Measurements from ENCODE around the gene ADAM8. TPM values are rescaled to one million over a fixed set of nuclear protein-coding genes. Genes with fewer than 3 reads are reported as not detected.

The ADAM8 gene
- total RNA-seq, 2 donors from 2014 or later, result 3.7 to 5.5 TPM

DNA sequence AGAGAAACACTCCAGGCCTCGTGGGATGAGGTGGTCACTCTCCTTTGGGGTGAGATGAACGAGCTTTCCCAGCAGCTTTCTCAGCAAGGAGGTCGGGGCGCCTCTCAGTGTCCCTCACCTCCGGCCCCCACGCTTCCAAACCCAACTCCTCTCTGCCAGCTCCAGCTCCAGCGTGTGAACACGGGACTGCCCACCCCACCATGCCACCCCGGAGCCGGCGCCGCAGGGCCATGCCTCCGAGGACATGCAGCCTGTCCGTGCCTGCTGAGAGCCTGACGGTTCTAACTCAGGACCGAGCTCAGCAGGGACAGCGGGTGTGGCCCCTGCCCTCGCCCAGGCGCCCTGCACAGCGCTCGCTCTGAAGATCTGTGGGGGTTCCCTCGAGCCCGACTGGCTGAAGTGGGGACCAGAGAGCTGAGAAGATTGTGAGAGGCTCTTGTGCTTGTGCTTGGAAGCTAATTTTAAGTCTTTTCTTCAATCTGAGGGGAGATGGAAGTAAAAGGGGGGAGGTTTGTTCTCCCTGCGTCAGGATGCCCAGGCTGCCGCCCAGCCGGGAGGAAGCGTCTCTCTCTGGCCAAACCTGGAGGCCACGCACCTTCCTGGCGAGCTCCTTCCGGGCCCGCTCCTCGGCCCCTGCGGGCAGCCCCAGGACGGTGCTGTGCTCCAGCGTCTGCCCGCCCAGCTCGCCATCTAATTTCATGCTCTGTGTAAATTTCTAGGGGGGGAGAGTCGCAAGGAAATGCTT is 5.1 kb upstream of the ADAM8 start:
- 92 to 93% methylated on average over 21 to 38 of the region's 38 CpGs for WGBS, 2 experiments (ENCODE audit: insufficient coverage in 1 of 2, insufficient read length in 1 of 2)
- H3K9ac ChIP-seq (ENCODE audit: extremely low read depth, low read length, poor library complexity, severe bottlenecking), result no peak overlapping the region
- TF ChIP-seq, protein P1, sequence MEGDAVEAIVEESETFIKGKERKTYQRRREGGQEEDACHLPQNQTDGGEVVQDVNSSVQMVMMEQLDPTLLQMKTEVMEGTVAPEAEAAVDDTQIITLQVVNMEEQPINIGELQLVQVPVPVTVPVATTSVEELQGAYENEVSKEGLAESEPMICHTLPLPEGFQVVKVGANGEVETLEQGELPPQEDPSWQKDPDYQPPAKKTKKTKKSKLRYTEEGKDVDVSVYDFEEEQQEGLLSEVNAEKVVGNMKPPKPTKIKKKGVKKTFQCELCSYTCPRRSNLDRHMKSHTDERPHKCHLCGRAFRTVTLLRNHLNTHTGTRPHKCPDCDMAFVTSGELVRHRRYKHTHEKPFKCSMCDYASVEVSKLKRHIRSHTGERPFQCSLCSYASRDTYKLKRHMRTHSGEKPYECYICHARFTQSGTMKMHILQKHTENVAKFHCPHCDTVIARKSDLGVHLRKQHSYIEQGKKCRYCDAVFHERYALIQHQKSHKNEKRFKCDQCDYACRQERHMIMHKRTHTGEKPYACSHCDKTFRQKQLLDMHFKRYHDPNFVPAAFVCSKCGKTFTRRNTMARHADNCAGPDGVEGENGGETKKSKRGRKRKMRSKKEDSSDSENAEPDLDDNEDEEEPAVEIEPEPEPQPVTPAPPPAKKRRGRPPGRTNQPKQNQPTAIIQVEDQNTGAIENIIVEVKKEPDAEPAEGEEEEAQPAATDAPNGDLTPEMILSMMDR (conservative IDR thresholded peaks at IDR 0.05), result no peak
- H3K27me3 Mint-ChIP-seq (ENCODE audit: insufficient read depth), result no peaks in the 10 kb centered on the region
- no peak for DNase-seq
- no peaks in the 10 kb centered on the region for H3K9me3 ChIP-seq (ENCODE audit: control insufficient read depth, low read length)
- no peaks in the 10 kb centered on the region for H3K27me3 ChIP-seq (ENCODE audit: control insufficient read depth, insufficient read depth, low read length, poor library complexity, severe bottlenecking)
- peaks cover 43% of the 10 kb centered on the region for H3K36me3 Mint-ChIP-seq (ENCODE audit: low read depth)
- H3K27ac ChIP-seq (ENCODE audit: low read depth, low read length), result no peak overlapping the region
- no peaks in the 10 kb centered on the region for H3K4me1 ChIP-seq (ENCODE audit: control insufficient read depth, insufficient read depth, low read length)
- H3K9me3 Mint-ChIP-seq, result no peaks in the 10 kb centered on the region
- no peak overlapping the region for H3K4me3 ChIP-seq (ENCODE audit: low read length)
- no peak overlapping the region for H3K4me3 Mint-ChIP-seq
- peaks cover 34% of the 10 kb centered on the region for H3K36me3 ChIP-seq (ENCODE audit: control insufficient read depth, insufficient read depth, low read length)
- H3K4me1 Mint-ChIP-seq, result no peaks in the 10 kb centered on the region
- H3K27ac Mint-ChIP-seq, result no peak overlapping the region

DNA sequence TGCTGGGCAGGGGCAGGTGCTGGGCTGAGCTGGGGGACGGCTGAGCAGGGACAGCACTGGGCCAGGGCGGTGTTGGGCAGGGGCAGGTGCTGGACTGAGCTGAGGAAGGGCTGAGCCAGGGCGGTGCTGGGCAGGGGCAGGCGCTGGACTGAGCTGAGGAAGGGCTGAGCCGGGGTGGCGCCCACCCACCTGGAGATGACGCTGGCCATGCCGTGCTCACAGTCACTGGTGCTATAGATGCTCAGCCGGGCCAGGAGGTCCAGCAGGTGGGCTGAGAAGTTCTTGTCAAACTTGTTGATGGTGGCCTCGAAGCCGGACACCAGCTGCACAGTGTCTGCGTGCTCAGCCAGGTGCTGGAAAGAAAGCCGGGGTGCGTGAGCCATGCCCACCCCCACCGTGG is 4.4 kb upstream of the ADAM8 start:
- peaks cover 36% of the 10 kb centered on the region for H3K36me3 Mint-ChIP-seq (ENCODE audit: low read depth)
- Histone ChIP-seq H3K36me3 (ENCODE audit: control insufficient read depth, insufficient read depth, low read length) (peaks cover 29% of the 10 kb centered on the region), H3K4me3 (ENCODE audit: low read length) (no peak overlapping the region), H3K9ac (ENCODE audit: extremely low read depth, low read length, poor library complexity, severe bottlenecking) (no peak overlapping the region), H3K27ac (ENCODE audit: low read depth, low read length) (no peak overlapping the region), H3K9me3 (ENCODE audit: control insufficient read depth, low read length) (no peaks in the 10 kb centered on the region), H3K27me3 (ENCODE audit: control insufficient read depth, insufficient read depth, low read length, poor library complexity, severe bottlenecking) (peaks cover 5% of the 10 kb centered on the region), H3K4me1 (ENCODE audit: control insufficient read depth, insufficient read depth, low read length) (no peaks in the 10 kb centered on the region)
- 95 to 97% methylated on average over 8 to 13 of the region's 15 CpGs for WGBS, 2 experiments (ENCODE audit: insufficient coverage in 1 of 2, insufficient read length in 1 of 2)
- no peak overlapping the region for H3K4me3 Mint-ChIP-seq
- H3K27me3 Mint-ChIP-seq (ENCODE audit: insufficient read depth), result peaks cover 2% of the 10 kb centered on the region
- TF ChIP-seq, protein P1 (conservative IDR thresholded peaks at IDR 0.05), result no peak
- no peaks in the 10 kb centered on the region for H3K9me3 Mint-ChIP-seq
- no peak overlapping the region for H3K27ac Mint-ChIP-seq
- no peak for DNase-seq
- H3K4me1 Mint-ChIP-seq, result no peaks in the 10 kb centered on the region

DNA sequence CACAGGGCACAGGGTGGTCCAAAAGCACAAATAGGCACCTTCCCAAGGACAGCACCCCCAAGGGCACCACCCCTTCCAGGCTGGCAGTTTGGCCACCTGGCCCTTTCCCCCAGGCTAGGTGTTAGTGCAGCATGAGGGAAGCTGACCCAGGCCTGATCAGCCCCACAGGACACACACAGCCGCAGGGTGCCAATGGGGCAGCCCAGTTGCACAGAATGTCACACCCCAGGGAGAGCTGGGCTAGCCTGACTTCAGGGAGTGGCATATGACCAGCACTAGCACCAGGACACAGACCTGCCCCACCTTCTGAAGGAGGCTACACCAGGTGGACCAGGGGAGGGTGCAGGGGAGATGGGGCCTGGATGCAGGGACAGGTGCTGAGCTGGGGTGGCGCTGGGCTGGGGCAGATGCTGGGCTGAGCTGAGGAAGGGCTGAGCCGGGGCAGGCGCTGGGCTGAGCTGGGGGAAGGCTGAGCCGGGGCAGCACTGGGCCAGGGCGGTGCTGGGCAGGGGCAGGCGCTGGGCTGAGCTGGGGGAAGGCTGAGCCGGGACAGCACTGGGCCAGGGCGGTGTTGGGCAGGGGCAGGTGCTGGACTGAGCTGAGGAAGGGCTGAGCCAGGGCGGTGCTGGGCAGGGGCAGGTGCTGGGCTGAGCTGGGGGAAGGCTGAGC is 3.9 kb upstream of the ADAM8 start:
- H3K4me3 ChIP-seq (ENCODE audit: low read length), result no peak overlapping the region
- 92 to 93% methylated on average over 6 to 10 of the region's 10 CpGs for WGBS, 2 experiments (ENCODE audit: insufficient coverage in 1 of 2, insufficient read length in 1 of 2)
- no peaks in the 10 kb centered on the region for H3K4me1 ChIP-seq (ENCODE audit: control insufficient read depth, insufficient read depth, low read length)
- no peak for DNase-seq
- H3K9ac ChIP-seq (ENCODE audit: extremely low read depth, low read length, poor library complexity, severe bottlenecking), result no peak overlapping the region
- H3K4me1 Mint-ChIP-seq, result no peaks in the 10 kb centered on the region
- peaks cover 24% of the 10 kb centered on the region for H3K36me3 ChIP-seq (ENCODE audit: control insufficient read depth, insufficient read depth, low read length)
- H3K27ac ChIP-seq (ENCODE audit: low read depth, low read length), result no peak overlapping the region
- no peaks in the 10 kb centered on the region for H3K9me3 Mint-ChIP-seq
- H3K4me3 Mint-ChIP-seq, result no peak overlapping the region
- TF ChIP-seq, protein P1 (conservative IDR thresholded peaks at IDR 0.05), result no peak
- H3K27me3 ChIP-seq (ENCODE audit: control insufficient read depth, insufficient read depth, low read length, poor library complexity, severe bottlenecking), result peaks cover 9% of the 10 kb centered on the region
- peaks cover 6% of the 10 kb centered on the region for H3K27me3 Mint-ChIP-seq (ENCODE audit: insufficient read depth)
- no peaks in the 10 kb centered on the region for H3K9me3 ChIP-seq (ENCODE audit: control insufficient read depth, low read length)
- H3K27ac Mint-ChIP-seq, result no peak overlapping the region
- peaks cover 30% of the 10 kb centered on the region for H3K36me3 Mint-ChIP-seq (ENCODE audit: low read depth)
